HEK293T (cell line): ENCODE data around the gene LIN37.
A peak's percentile ranks its signal among the peaks of the same experiment; 100 is the strongest.
"Not testable (repeated sequence)": the region's sequence is repeated elsewhere in the genome, so short reads cannot be mapped to it uniquely, and the experiment has no call there.

Experiments used
- CTCF ChIA-PET: fragments of 350-600 bp; formaldehyde crosslinking; extraction: SDS; loops from one replicate; lab custom pipeline; 2021; ENCODE audit warnings: antibody characterized with exemption, inconsistent platforms; lab: Yijun Ruan, JAX
- POLR2A ChIA-PET: fragments of 350-600 bp; formaldehyde crosslinking; extraction: SDS; loops from one replicate; lab custom pipeline; 2020; ENCODE audit warnings: antibody characterized with exemption, inconsistent platforms; lab: Yijun Ruan, JAX
- DNase-seq: peaks from one replicate; pipeline ENCODE4 v3.0.0; 2012; ENCODE audit warnings: mixed read lengths; ENCODE audit errors: extremely low spot score
- ARNT ChIP-seq: fragments of 450-650 bp; IDR thresholded peaks from 2 replicates; pipeline ENCODE4 v1.6.1; 2017; ENCODE audit warnings: mild to moderate bottlenecking
- BHLHE40 ChIP-seq: fragments of 450-650 bp; IDR thresholded peaks from 2 replicates; pipeline ENCODE4 v1.6.1; 2016; ENCODE audit warnings: mild to moderate bottlenecking, moderate library complexity, borderline replicate concordance
- CTBP1 ChIP-seq: fragments of 450-650 bp; IDR thresholded peaks from 2 replicates; pipeline ENCODE4 v1.6.1; 2016; ENCODE audit warnings: borderline replicate concordance
- ELF4 ChIP-seq: fragments of 450-650 bp; IDR thresholded peaks from 2 replicates; pipeline ENCODE4 v1.6.1; 2017; ENCODE audit warnings: antibody characterized with exemption
- FOXA1 ChIP-seq: fragments of 450-650 bp; IDR thresholded peaks from 2 replicates; pipeline ENCODE4 v1.6.1; 2016; ENCODE audit warnings: mild to moderate bottlenecking
- FOXK2 ChIP-seq: fragments of 450-650 bp; IDR thresholded peaks from 2 replicates; pipeline ENCODE4 v1.6.1; 2016; ENCODE audit warnings: mild to moderate bottlenecking
- FOXM1 ChIP-seq: fragments of 450-650 bp; IDR thresholded peaks from 2 replicates; pipeline ENCODE4 v1.6.1; 2017; ENCODE audit warnings: mild to moderate bottlenecking, borderline replicate concordance
- HDGF ChIP-seq: fragments of 450-650 bp; IDR thresholded peaks from 2 replicates; pipeline ENCODE4 v1.6.1; 2017; ENCODE audit warnings: antibody characterized with exemption, borderline replicate concordance
- L3MBTL2 ChIP-seq: fragments of 450-650 bp; conservative IDR thresholded peaks from 2 replicates; pipeline ENCODE4 v1.6.1; 2016; ENCODE audit warnings: mild to moderate bottlenecking
- LEF1 ChIP-seq: fragments of 450-650 bp; IDR thresholded peaks from 2 replicates; pipeline ENCODE4 v1.6.1; 2017; ENCODE audit warnings: mild to moderate bottlenecking, borderline replicate concordance
- NFRKB ChIP-seq: fragments of 450-650 bp; IDR thresholded peaks from 2 replicates; pipeline ENCODE4 v1.6.1; 2016; ENCODE audit warnings: mild to moderate bottlenecking, moderate library complexity
- PKNOX1 ChIP-seq: fragments of 450-650 bp; IDR thresholded peaks from 2 replicates; pipeline ENCODE4 v1.6.1; 2016
- SP1 ChIP-seq: fragments of 450-650 bp; IDR thresholded peaks from 2 replicates; pipeline ENCODE4 v1.6.1; 2017
- SUZ12 ChIP-seq: fragments of 450-650 bp; IDR thresholded peaks from 2 replicates; pipeline ENCODE4 v1.6.1; 2016; ENCODE audit warnings: mild to moderate bottlenecking
- TARDBP ChIP-seq: fragments of 450-650 bp; IDR thresholded peaks from 2 replicates; pipeline ENCODE4 v1.6.1; 2016
- ZNF384 ChIP-seq: fragments of 450-650 bp; IDR thresholded peaks from 2 replicates; pipeline ENCODE4 v1.6.1; 2016

Gene LIN37

DNA sequence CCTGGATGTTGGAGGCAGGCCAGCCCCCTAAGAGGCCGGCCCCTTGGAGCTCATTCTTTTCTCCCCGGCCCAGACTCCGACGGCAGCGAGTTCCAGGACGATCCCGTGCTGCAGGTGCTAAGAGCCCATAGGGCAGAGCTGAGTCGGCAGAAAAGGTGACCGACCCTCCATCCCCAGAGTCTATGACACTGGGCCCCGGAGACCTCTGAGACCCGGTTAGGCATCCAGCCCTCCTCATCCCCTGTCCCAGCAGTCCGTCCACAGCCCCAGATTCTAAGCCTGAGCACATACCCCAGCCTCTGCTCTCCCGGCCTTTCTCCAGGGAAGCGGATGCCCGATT is 19.7 kb downstream of the LIN37 start:
- no peak for DNase-seq
- no peak for TF ChIP-seq BHLHE40
- POLR2A ChIA-PET = no interaction called here
- CTCF ChIA-PET = no interaction called here

- CTCF ChIA-PET, DNase-seq: not testable (repeated sequence)
- POLR2A ChIA-PET = interaction anchor here (1.6 kb wide), 1 partner anchor 24 kb away, joined by 9 read pairs; the partner anchor contains the start of gene LIN37
Observed at GRCh38 chr19:35772362-35772761, 24.0 kb downstream of the LIN37 start.

DNA sequence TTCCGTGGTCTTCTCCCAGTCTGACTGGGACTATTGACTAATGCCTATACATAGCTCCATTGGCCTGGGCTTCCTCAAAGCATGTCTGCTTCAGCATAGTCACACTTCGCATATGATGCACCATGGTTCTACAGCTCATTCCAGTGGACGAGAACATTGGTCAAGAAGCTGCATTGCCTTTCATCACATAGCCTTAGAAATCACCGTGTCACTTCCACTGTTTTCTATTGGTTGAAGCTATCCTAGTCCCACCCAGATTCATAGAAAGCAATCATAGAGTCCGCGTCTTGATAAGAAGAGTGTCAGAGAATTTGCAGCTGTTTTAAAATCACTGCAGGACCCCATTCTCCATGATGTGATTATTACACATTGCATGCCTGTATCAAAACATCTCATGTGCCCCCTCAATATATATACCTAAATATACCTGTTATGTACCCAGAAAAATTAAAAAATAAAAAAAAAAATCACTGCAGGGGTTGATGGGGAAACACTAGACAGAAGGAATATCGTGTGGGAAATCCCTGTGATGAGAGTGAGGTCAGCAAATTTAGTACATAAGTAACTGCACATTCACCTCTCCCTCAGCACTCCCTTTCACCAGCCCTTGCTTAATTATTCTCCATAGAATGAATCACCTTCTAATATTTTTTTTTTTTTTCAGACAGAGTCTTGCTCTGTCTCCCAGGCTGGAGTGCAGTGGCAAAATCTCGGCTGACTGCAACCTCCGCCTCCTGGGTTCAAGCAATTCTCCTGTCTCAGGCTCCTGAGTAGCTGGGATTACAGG is 24.8 kb downstream of the LIN37 start:
- ChIA-PET CTCF (no interaction called here), POLR2A (interaction anchor here (0.5 to 1.6 kb wide), 3 partner anchors 16 to 27 kb away, joined by 3 to 9 read pairs (median 3); partner anchors contain the start of genes HSPB6 and LIN37)
- no peak for DNase-seq
- TF ChIP-seq ARNT (no peak), ZNF384 (no peak)

- ChIA-PET CTCF (no interaction called here), POLR2A (interaction anchor here (0.9 to 1.0 kb wide), 2 partner anchors 17 to 26 kb away, joined by 3 to 6 read pairs; partner anchors contain the start of genes HSPB6 and LIN37)
Observed at GRCh38 chr19:35774274-35775045, 26.1 kb downstream of the LIN37 start.

GRCh38 chr19:35775046-35775297 is 26.6 kb downstream of the LIN37 start:
- DNase-seq = no peak
- TF ChIP-seq L3MBTL2 (0 out of 2 replicates have a peak, but pooled peaks have one; percentile 24), TARDBP (no peak)
- ChIA-PET POLR2A (interaction anchor here (0.9 kb wide), 1 partner anchor 27 kb away, joined by 6 read pairs; the partner anchor contains the start of gene LIN37), CTCF (no interaction called here)

More at GRCh38 chr19:35774274-35775045, 26.1 kb downstream of the LIN37 start:
- no peak for TF ChIP-seq FOXA1
- TF ChIP-seq L3MBTL2 = no peak
- TF ChIP-seq FOXK2 = no peak
- no peak for TF ChIP-seq BHLHE40
- DNase-seq = no peak

GRCh38 chr19:35775298-35776101 is 27.1 kb downstream of the LIN37 start, which contains the start of gene ARHGAP33:
Gene ARHGAP33 (plus strand): TSS chr19:35775564. CDS start chr19:35775659, 95 bp downstream.
- peak; percentile 99 for DNase-seq
- TF ChIP-seq PKNOX1 (peak; percentile 79), NFRKB (no peak)
- CTCF ChIA-PET = no interaction called here
- POLR2A ChIA-PET = no interaction called here

DNA sequence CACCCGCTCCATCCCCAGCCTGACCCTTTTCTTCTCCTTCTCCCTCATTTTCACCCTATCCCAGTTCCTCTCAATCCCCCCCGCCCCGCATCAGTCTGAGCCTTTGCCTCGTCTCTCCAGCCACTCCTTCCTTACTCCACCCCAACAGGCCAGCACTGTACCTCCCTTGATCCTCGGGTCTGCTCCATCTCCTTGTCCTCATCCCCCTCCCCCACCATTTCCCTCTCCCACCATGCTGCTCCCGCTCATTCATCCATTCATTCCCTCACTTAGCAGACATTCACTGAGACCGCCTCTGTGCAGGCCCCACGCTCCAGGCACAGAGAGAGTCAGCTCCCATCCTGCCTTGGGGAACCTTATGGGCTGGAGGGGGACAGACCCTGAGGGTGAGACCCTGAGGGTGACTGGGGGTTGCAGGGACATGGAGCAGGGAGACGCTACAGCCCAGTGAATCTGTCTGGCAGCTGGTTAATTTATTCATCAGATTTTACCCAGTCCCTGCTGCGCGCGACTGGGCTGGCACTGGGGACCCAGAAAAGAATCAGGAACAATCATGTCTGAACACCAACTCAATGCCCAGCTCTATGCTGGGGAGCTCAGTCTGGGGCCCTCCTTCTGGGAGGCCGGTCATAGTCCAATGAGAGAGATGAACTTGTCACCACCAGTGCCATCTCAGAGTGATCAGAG is 27.9 kb downstream of the LIN37 start:
- POLR2A ChIA-PET = no interaction called here
- DNase-seq = no peak

More for the DNA sequence above, 27.9 kb downstream of the LIN37 start:
- CTCF ChIA-PET = no interaction called here
- TF ChIP-seq CTBP1 (no peak), LEF1 (no peak), BHLHE40 (no peak), FOXM1 (no peak), SP1 (no peak), SUZ12 (no peak), HDGF (no peak), NFRKB (no peak), ARNT (no peak), ZNF384 (no peak), PKNOX1 (no peak), FOXK2 (no peak), TARDBP (no peak), FOXA1 (no peak), L3MBTL2 (no peak), ELF4 (no peak)
